Measurements from ENCODE around the gene DHX29.
"Not testable (repeated sequence)": the region's sequence is repeated elsewhere in the genome, so short reads cannot be mapped to it uniquely, and the experiment has no call there.

The DHX29 gene

DNA sequence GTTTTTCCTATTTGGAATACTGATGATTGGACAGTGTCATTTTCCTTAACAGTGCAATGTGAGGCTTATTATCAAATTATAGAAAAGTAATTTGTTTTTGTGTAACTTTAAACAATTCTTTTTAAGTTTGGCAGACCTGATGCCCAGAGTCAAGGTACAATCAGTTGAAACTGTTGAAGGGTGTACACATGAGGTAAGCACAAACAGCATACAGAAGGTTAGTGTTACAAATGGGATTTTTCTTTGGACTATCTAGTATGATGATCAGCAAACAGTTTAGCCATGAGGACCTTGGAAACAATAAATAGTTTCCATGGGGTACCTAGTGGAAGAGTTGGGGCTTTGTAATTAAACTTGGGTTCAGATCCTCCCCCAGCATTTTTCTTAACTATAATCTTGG is 16.5 kb upstream of the DHX29 start:
- no peak for DNase-seq (ENCODE audit: extremely low read depth, insufficient read length)
- TF ChIP-seq, protein P1, sequence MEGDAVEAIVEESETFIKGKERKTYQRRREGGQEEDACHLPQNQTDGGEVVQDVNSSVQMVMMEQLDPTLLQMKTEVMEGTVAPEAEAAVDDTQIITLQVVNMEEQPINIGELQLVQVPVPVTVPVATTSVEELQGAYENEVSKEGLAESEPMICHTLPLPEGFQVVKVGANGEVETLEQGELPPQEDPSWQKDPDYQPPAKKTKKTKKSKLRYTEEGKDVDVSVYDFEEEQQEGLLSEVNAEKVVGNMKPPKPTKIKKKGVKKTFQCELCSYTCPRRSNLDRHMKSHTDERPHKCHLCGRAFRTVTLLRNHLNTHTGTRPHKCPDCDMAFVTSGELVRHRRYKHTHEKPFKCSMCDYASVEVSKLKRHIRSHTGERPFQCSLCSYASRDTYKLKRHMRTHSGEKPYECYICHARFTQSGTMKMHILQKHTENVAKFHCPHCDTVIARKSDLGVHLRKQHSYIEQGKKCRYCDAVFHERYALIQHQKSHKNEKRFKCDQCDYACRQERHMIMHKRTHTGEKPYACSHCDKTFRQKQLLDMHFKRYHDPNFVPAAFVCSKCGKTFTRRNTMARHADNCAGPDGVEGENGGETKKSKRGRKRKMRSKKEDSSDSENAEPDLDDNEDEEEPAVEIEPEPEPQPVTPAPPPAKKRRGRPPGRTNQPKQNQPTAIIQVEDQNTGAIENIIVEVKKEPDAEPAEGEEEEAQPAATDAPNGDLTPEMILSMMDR (IDR thresholded peaks at IDR 0.05; ENCODE audit: insufficient read depth, low read length, poor library complexity, severe bottlenecking): no peak
- H3K27me3 ChIP-seq (replicated peaks; ENCODE audit: control insufficient read depth, insufficient read depth, low read length): no peaks in the 10 kb centered on the region
- H3K4me3 ChIP-seq (replicated peaks; ENCODE audit: low read depth, low read length): no peak overlapping the region
- peaks cover 1% of the 10 kb centered on the region for H3K36me3 ChIP-seq (ENCODE audit: control insufficient read depth, insufficient read depth, low read length)

GRCh38 chr5:55320571-55320970 is 13.1 kb upstream of the DHX29 start:
- DNase-seq (ENCODE audit: extremely low read depth, insufficient read length): no peak

GRCh38 chr5:55319491-55319890 is 12.0 kb upstream of the DHX29 start:
- Histone ChIP-seq H3K36me3 (ENCODE audit: control insufficient read depth, insufficient read depth, low read length) (no peaks in the 10 kb centered on the region; the same call in 1 of the 2 replicates), H3K4me3 (replicated peaks; ENCODE audit: low read depth, low read length) (no peak overlapping the region), H3K27me3 (replicated peaks; ENCODE audit: control insufficient read depth, insufficient read depth, low read length) (no peaks in the 10 kb centered on the region)
- no peak for DNase-seq (ENCODE audit: extremely low read depth, insufficient read length)
- TF ChIP-seq, protein P1 (IDR thresholded peaks at IDR 0.05; ENCODE audit: insufficient read depth, low read length, poor library complexity, severe bottlenecking): no peak

More at GRCh38 chr5:55320571-55320970, 13.1 kb upstream of the DHX29 start:
- Histone ChIP-seq H3K4me3 (replicated peaks; ENCODE audit: low read depth, low read length) (no peak overlapping the region), H3K36me3 (ENCODE audit: control insufficient read depth, insufficient read depth, low read length) (no peaks in the 10 kb centered on the region; the same call in none of the 2 replicates), H3K27me3 (replicated peaks; ENCODE audit: control insufficient read depth, insufficient read depth, low read length) (no peaks in the 10 kb centered on the region)
- TF ChIP-seq, protein P1 (IDR thresholded peaks at IDR 0.05; ENCODE audit: insufficient read depth, low read length, poor library complexity, severe bottlenecking): no peak

DNA sequence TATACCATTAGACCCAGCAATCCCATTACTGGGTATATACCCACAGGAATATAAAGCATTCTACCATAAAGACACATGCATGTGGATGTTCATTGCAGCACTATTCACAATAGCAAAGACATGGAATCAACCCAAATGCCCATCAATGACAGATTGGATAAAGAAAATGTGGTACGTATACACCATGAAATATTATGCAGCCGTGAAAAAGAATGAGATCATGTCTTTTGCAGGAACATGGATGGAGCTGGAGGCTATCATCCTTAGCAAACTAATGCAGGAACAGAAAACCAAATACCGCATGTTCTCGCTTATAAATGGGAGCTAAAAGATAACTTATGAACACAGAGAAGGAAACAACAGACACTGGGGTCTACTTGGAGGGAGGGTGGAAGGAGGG is 10.7 kb upstream of the DHX29 start:
- H3K36me3 ChIP-seq (ENCODE audit: control insufficient read depth, insufficient read depth, low read length); H3K4me3 ChIP-seq (replicated peaks; ENCODE audit: low read depth, low read length); H3K27me3 ChIP-seq (replicated peaks; ENCODE audit: control insufficient read depth, insufficient read depth, low read length); DNase-seq (ENCODE audit: extremely low read depth, insufficient read length): not testable (repeated sequence)

DNA sequence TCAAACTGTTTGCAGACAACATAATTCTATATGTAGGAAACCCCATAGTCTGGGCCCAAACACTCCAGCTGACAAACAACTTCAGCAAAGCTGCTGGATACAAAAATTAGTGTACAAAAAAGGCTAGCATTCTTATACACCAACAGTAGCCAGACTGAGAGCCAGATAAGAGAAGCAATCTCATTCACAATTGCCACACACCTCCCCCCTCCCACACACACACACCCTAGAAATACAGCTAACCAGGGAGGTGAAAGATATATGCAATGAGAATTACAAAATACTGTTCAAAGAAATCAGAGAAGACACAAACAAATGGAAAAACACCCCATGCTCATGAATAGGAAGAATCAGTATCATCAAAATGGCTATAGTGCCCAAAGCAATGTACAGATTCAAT is 9.3 kb upstream of the DHX29 start:
- DNase-seq (ENCODE audit: extremely low read depth, insufficient read length): no peak
- Histone ChIP-seq H3K36me3 (ENCODE audit: control insufficient read depth, insufficient read depth, low read length) (no peaks in the 10 kb centered on the region), H3K27me3 (replicated peaks; ENCODE audit: control insufficient read depth, insufficient read depth, low read length) (no peaks in the 10 kb centered on the region), H3K4me3 (replicated peaks; ENCODE audit: low read depth, low read length) (no peak overlapping the region)
- TF ChIP-seq, protein P1 (IDR thresholded peaks at IDR 0.05; ENCODE audit: insufficient read depth, low read length, poor library complexity, severe bottlenecking): no peak

DNA sequence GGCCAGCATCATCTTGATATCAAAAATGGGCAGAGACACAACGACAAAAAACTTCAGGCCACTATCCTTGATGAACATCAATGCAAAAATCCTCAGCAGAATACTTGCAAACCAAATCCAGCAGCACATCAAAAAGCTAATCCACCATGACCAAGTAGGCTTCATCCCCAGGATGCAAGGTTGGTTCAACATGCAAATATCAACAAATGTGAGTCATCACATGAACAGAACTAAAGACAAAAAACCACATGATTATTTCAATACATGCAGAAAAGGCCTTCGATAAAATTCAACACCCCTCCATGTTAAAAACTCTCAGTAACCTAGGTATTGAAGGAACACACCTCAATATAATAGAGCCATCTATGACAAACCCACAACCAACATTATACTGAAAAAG is 8.8 kb upstream of the DHX29 start:
- TF ChIP-seq, protein P1 (IDR thresholded peaks at IDR 0.05; ENCODE audit: insufficient read depth, low read length, poor library complexity, severe bottlenecking): no peak
- Histone ChIP-seq H3K36me3 (ENCODE audit: control insufficient read depth, insufficient read depth, low read length) (no peaks in the 10 kb centered on the region), H3K4me3 (replicated peaks; ENCODE audit: low read depth, low read length) (no peak overlapping the region), H3K27me3 (replicated peaks; ENCODE audit: control insufficient read depth, insufficient read depth, low read length) (no peaks in the 10 kb centered on the region)
- no peak for DNase-seq (ENCODE audit: extremely low read depth, insufficient read length)

All from GM06990 (cell line).